Colonic mucosa (tissue), 4 donors: Measurements from ENCODE around the gene LNX1. TPM values are rescaled to one million over a fixed set of nuclear protein-coding genes. Genes with fewer than 3 reads are reported as not detected.
A peak's percentile ranks its signal among the peaks of the same experiment; 100 is the strongest.

Experiments used
- DNase-seq: peaks from one replicate; pipeline ENCODE4 v3.0.0-alpha.2; 2020
- H3K27ac ChIP-seq: fragments of 200-600 bp; one replicate; pipeline ENCODE4 v1.8.0; 2021
- H3K27me3 ChIP-seq: fragments of 200-600 bp; one replicate; pipeline ENCODE4 v1.8.0; 2021
- H3K36me3 ChIP-seq: fragments of 200-600 bp; one replicate; pipeline ENCODE4 v1.8.0; 2021
- H3K4me1 ChIP-seq: fragments of 200-600 bp; one replicate; pipeline ENCODE4 v1.8.0; 2021; ENCODE audit warnings: mild to moderate bottlenecking
- H3K4me3 ChIP-seq: fragments of 200-600 bp; one replicate; pipeline ENCODE4 v1.8.0; 2021
- H3K9ac ChIP-seq, 2 donors: one replicate each; pipeline ENCODE4 v1.7.0; 2013; ENCODE audit warnings: control low read depth in 2 of 2, low read depth in 2 of 2, low read length in 2 of 2
- H3K9me3 ChIP-seq: fragments of 200-600 bp; one replicate; pipeline ENCODE4 v1.8.0; 2021
- intact Hi-C: fragments of 100-400 bp; cut with DNase I; formaldehyde crosslinking; loops from one replicate; pipeline ENCODE4 v1.14.1; 2022
- total RNA-seq, 2 donors: library from RNA; stranded (reverse); fragmentation: NEBNext Ultra II Directional in 1 of 2; extraction: Animal tissue kit (Norgen Biotek cat#: 25700) in 1 of 2; gene quantifications; one replicate each; pipeline ENCODE4 v1.2.1, GENCODE V29; 2021
- TF ChIP-seq, protein P1 (sequence below): fragments of 200-600 bp; IDR thresholded peaks from one replicate; pipeline ENCODE4 v1.8.0; 2022; ENCODE audit warnings: antibody characterized with exemption, mild to moderate bottlenecking
- donor health status: healthy.
- donor health status: DM: no; HTN: no; CAD: no.
- donor health status: DM: no; HTN: no; CAD: no.

LNX1 gene
- total RNA-seq, 2 donors from 2014 or later, result 9.7 to 25.0 TPM

DNA sequence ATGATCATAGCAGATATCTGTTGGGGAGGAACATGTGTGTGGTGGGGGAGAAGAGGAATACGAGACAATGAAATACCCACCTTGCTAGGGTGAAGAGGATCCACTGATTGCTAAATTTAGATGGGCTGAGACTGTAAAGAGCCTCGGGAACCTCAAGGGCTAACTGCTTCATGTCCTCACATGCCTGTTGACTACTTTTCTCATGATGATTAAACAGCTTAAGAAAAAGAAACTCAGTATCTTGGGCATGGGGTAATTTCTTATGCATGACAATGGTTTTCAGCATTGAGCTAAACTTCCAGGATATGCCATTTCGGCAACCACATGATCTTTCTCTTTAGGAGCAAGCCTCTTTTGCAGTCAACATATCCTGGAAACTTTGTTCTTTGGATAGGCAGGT is 3.9 kb upstream of the LNX1 start:
- Histone ChIP-seq H3K36me3 (no peaks in the 10 kb centered on the region), H3K4me3 (no peak overlapping the region), H3K9ac (no peak overlapping the region), H3K27me3 (no peaks in the 10 kb centered on the region), H3K9me3 (no peaks in the 10 kb centered on the region), H3K27ac (no peak overlapping the region), H3K4me1 (no peaks in the 10 kb centered on the region)
- TF ChIP-seq, protein P1, sequence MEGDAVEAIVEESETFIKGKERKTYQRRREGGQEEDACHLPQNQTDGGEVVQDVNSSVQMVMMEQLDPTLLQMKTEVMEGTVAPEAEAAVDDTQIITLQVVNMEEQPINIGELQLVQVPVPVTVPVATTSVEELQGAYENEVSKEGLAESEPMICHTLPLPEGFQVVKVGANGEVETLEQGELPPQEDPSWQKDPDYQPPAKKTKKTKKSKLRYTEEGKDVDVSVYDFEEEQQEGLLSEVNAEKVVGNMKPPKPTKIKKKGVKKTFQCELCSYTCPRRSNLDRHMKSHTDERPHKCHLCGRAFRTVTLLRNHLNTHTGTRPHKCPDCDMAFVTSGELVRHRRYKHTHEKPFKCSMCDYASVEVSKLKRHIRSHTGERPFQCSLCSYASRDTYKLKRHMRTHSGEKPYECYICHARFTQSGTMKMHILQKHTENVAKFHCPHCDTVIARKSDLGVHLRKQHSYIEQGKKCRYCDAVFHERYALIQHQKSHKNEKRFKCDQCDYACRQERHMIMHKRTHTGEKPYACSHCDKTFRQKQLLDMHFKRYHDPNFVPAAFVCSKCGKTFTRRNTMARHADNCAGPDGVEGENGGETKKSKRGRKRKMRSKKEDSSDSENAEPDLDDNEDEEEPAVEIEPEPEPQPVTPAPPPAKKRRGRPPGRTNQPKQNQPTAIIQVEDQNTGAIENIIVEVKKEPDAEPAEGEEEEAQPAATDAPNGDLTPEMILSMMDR, result no peak
- DNase-seq, result no peak
- intact Hi-C loops, result no loop called here

DNA sequence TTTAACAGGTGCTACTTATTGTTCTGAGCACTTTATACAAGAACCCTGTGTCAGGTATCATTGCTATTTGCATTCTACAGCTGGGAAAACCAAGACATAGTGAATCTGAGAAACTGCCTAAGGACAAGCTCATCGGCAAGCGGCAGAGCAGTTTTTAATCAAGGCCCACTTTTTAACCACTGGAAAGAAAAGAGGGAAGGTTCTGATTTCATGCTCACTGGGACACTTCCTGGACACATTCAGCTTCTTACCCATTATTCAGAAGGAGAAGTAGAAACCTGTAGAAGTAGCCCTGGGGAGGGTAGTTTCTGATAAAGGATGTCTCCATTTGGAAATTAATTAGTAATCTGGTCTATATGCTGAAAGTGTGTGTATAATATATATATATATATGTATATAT is 2.5 kb upstream of the LNX1 start:
- intact Hi-C loops, result no loop called here

DNA sequence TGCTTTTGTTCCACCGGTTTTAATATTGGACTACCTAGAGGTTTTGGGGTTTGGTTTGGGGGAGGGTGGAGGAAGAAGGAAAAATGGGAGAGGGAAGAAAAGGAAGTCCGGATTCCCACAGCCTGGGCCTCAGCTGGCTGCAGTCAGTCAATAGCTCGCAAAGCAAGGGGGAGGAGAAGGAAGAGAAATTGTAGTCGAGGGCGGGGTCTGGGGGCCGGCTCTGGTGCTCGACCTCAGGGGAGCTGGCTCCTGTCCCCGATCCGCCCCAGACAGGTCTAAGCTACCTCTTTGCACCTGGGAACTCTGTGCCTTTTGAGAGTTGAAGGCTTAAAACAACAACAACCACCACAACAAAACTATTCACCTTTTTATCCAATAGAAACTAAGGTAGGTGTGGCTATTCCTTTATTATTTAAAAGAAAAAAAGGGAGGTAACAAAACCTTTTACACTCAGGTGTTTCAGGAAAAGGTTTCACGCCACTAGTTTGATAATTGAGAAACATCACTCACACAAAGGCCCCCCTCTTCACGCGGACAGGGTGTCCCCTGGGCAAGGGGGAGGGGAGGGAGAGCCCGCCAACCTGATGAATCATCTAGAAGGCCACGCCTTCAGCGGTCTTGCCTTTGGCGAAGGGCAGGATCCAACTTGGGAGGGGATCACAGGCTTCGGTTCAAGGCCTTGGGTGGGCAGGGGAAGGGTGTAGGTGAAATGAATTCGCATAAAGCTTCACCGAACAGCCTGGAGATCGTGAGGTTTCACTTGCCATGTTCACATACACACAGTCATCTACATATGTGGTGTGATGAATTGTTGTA is 1.6 kb upstream of the LNX1 start:
- H3K9me3 ChIP-seq, result no peaks in the 10 kb centered on the region
- TF ChIP-seq, protein P1, result no peak
- no peaks in the 10 kb centered on the region for H3K27me3 ChIP-seq
- peak overlapping the region in 1 of 2 donors; percentile 84 for H3K9ac ChIP-seq
- peak; percentile 81 for DNase-seq
- H3K4me3 ChIP-seq, result peak overlapping the region; percentile 19
- H3K4me1 ChIP-seq, result no peaks in the 10 kb centered on the region
- H3K36me3 ChIP-seq, result no peaks in the 10 kb centered on the region
- H3K27ac ChIP-seq, result peak overlapping the region; percentile 77
- intact Hi-C loops, result no loop called here

More for the DNA sequence above, 2.5 kb upstream of the LNX1 start:
- H3K4me1 ChIP-seq, result no peaks in the 10 kb centered on the region
- H3K27ac ChIP-seq, result no peak overlapping the region
- TF ChIP-seq, protein P1, result no peak
- no peaks in the 10 kb centered on the region for H3K36me3 ChIP-seq
- no peak overlapping the region for H3K9ac ChIP-seq
- H3K27me3 ChIP-seq, result no peaks in the 10 kb centered on the region
- no peak overlapping the region for H3K4me3 ChIP-seq
- DNase-seq, result no peak
- H3K9me3 ChIP-seq, result no peaks in the 10 kb centered on the region

DNA sequence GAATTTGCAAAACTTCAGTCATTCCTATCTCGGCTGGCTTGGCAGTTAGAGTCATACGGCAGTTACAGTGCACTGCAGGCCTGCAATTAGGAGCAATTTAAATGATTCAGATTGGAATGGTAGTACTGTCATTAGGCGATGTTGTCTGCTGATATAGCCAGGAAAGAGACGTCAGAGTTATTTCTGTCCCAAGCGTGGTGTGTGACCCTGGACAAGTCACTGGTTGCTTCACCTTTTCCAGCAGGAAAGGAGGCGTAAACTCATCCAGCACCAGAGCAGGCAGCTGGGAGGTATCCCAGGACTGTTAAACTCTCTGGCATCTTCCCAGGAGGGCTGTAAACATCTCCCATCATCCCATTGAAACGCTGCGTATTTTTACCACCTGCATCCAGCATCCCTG is 836 bp upstream of the LNX1 start:
- DNase-seq, result peak; percentile 75
- TF ChIP-seq, protein P1, result no peak
- no peaks in the 10 kb centered on the region for H3K27me3 ChIP-seq
- no peak overlapping the region for H3K4me3 ChIP-seq
- H3K9me3 ChIP-seq, result no peaks in the 10 kb centered on the region
- peak overlapping the region; percentile 77 for H3K27ac ChIP-seq
- no peaks in the 10 kb centered on the region for H3K36me3 ChIP-seq
- H3K9ac ChIP-seq, result peak overlapping the region in 1 of 2 donors; percentile 84
- H3K4me1 ChIP-seq, result no peaks in the 10 kb centered on the region
- intact Hi-C loops, result no loop called here

DNA sequence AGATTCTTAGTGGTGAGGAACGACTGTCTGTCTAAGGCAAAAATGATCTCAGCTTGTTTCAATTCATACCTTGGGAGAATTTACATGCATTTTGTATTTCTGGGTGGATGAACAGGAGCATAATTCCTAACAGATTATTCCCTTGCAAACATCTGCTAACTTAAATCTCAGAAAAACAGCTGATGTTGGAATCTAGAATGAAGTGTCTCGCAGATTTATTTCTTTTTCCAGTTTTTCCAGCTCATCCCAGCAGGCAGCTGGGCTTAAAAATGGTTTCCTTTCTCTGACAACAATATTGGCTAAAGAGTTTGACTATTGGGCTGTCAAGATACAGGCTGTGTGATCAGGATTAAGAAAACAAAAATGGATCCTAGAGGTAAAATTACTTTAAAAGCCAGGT is 1.1 kb downstream of the LNX1 start:
- no peak for DNase-seq
- peak overlapping the region in 1 of 2 donors; percentile 84 for H3K9ac ChIP-seq
- peak overlapping the region; percentile 32 for H3K4me3 ChIP-seq
- no peaks in the 10 kb centered on the region for H3K4me1 ChIP-seq
- TF ChIP-seq, protein P1, result no peak
- no peak overlapping the region for H3K27ac ChIP-seq
- no peaks in the 10 kb centered on the region for H3K36me3 ChIP-seq
- no peaks in the 10 kb centered on the region for H3K27me3 ChIP-seq
- no peaks in the 10 kb centered on the region for H3K9me3 ChIP-seq
- intact Hi-C loops, result no loop called here
